GM06990 (cell line): Measurements from ENCODE around the gene FRMD4A.
"Not testable (repeated sequence)": the region's sequence is repeated elsewhere in the genome, so short reads cannot be mapped to it uniquely, and the experiment has no call there.

ENCODE experiments used
- DNase-seq: peaks from one replicate; pipeline ENCODE4 v3.0.0-alpha.2; 2011; ENCODE audit not compliant: insufficient read length; ENCODE audit errors: extremely low read depth
- H3K27me3 ChIP-seq: replicated peaks from 2 replicates; pipeline ENCODE4 v1.6.0; 2011; ENCODE audit warnings: low read length; ENCODE audit not compliant: control insufficient read depth, insufficient read depth
- H3K36me3 ChIP-seq: 2 replicates; pipeline ENCODE4 v1.5.1; 2011; ENCODE audit warnings: low read length; ENCODE audit not compliant: control insufficient read depth, insufficient read depth
- H3K4me3 ChIP-seq: replicated peaks from 2 replicates; pipeline ENCODE4 v1.5.1; 2011; ENCODE audit warnings: low read depth, mild to moderate bottlenecking, control low read depth, low read length
- TF ChIP-seq, protein P1 (sequence below): IDR thresholded peaks from 2 replicates; pipeline ENCODE4 v1.5.1; 2011; ENCODE audit warnings: low read length, control low read depth, mild to moderate bottlenecking, inconsistent platforms; ENCODE audit not compliant: insufficient read depth, poor library complexity, severe bottlenecking

The FRMD4A gene

DNA sequence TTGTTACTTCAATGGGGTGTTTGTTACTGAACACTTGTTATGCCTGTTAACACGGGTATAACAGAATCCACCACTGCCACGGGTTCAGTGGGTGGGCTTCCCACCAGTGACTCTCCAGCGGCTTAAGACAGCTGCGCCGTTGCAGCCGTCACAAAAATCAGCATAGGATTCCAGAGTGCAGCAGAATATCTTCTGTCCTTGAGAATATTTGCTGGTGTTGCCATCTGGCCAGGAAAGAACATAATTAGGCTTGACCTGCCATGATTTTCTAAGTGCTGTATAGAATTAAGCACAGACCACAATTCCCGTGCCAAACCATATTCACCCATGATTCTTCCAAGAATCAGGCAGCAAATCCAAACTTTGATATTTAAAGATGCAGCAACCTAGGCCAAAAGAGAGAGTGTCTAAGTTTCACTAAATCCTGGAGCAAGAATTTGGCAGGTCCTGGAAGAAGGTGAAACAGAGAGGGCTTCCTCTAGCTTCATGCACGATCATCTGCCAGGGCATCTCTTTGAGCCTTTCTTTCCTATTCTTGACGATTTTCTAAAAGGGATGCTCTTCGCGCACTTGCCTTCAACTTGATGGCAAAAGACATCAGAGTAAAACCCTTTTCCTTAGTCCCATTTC lies 95.0 kb downstream of the FRMD4A start:
- DNase-seq: no peak
- H3K4me3 ChIP-seq: no peak overlapping the region
- H3K36me3 ChIP-seq: no peaks in the 10 kb centered on the region
- TF ChIP-seq, protein P1, sequence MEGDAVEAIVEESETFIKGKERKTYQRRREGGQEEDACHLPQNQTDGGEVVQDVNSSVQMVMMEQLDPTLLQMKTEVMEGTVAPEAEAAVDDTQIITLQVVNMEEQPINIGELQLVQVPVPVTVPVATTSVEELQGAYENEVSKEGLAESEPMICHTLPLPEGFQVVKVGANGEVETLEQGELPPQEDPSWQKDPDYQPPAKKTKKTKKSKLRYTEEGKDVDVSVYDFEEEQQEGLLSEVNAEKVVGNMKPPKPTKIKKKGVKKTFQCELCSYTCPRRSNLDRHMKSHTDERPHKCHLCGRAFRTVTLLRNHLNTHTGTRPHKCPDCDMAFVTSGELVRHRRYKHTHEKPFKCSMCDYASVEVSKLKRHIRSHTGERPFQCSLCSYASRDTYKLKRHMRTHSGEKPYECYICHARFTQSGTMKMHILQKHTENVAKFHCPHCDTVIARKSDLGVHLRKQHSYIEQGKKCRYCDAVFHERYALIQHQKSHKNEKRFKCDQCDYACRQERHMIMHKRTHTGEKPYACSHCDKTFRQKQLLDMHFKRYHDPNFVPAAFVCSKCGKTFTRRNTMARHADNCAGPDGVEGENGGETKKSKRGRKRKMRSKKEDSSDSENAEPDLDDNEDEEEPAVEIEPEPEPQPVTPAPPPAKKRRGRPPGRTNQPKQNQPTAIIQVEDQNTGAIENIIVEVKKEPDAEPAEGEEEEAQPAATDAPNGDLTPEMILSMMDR: no peak
- H3K27me3 ChIP-seq: no peaks in the 10 kb centered on the region; the same call in 1 of the 2 replicates

DNA sequence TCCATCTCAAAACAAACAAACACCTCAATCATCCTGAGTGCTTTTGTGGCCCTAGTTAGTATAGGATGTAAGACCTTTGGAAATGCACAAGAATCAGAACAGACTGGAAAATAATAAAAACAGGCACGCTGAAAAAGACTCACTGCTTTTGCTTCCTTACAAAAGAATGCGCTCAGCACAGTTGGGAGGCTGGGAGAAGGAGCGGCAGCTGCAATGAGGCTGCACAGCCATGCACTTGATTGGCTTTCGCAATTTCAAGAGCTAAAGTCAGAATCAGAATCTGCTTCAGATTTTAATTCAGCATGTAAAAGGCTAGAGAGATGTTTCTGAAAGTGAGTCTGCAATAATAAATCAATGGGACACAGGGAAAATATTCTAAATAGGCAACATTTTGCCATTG lies 97.2 kb downstream of the FRMD4A start:
- Histone ChIP-seq H3K27me3 (no peaks in the 10 kb centered on the region; the same call in 1 of the 2 replicates), H3K36me3 (no peaks in the 10 kb centered on the region), H3K4me3 (no peak overlapping the region)
- TF ChIP-seq, protein P1: no peak
- DNase-seq: no peak

DNA sequence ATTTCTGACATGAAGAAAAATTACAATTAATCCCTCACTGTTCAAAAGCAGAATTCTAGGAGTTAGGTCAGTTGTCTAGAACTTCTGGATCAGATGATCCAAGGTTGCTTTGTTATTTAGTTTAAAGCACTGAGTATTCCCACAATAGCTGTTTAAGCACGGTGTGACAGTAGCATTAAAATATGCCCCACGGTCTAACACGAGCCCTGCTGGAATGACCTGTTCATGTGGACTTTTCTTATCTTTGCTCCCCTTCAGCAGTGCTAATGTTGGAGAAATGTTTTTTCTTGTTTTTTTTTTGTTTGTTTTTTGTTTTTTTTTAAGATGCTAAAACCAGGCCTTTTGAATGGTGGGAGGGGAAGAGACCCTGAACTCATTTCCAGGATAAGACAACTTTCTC lies 101.9 kb downstream of the FRMD4A start:
- not testable (repeated sequence) for H3K36me3 ChIP-seq, H3K4me3 ChIP-seq, DNase-seq, H3K27me3 ChIP-seq

DNA sequence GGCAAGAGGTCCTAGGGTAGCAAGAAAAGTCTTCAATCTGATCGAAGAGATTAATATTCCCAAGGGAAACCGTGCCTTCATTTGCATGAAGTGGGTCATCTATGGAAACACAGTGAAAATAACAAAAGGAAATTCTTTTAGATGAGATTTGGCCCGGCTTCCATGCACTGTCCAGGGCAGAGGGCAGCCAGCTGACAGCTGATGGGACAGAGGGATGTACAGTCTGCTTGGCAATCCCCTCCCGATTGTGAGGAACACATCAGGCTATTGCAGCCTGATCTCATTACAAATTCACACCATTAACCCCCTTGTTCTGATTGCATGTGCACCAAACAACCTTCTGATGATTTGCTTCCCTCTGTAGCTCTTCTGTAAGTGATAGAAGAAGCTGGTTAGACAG lies 105.3 kb downstream of the FRMD4A start:
- TF ChIP-seq, protein P1: no peak
- H3K4me3 ChIP-seq: no peak overlapping the region
- no peak for DNase-seq
- no peaks in the 10 kb centered on the region; the same call in 1 of the 2 replicates for H3K27me3 ChIP-seq
- H3K36me3 ChIP-seq: no peaks in the 10 kb centered on the region

DNA sequence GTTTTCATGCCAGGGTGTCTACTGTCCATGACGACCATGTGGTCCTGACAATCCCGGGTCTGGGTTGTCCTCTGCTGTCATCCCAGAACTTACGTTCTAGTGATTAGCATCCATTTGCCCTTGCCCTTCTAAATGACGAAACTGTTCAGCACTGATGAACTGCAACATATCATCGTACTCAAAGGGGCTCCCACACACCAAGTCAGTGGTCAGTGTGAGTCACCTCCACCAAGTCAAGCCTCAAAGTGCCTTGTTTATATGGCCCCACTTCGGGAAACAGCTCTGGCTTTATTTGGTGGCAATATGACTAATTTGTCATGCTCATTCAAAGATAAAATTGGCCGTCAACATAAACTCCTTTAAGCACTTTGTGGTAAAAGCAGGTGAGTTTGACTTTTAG lies 110.7 kb downstream of the FRMD4A start:
- TF ChIP-seq, protein P1: no peak
- H3K27me3 ChIP-seq: peaks cover 1% of the 10 kb centered on the region
- DNase-seq: no peak

DNA sequence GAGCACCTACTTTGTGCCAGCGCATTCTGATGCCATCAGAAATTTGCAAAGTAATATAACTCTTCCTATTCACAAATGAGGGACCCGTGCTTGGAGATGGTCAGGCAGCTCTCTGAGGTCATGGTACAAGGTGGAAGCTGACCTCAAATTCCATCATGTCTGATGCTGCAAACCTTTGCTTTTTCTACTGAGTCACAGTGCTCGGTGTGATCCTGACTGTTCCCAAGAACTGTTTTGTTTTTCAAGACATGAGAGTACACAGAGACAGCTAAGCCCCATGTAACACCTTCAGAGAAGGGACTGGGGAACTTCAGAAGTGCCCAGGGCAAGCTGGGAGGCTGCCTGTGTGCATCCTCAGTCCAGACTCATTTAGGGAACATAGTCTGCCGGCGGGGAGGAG lies 111.3 kb downstream of the FRMD4A start:
- TF ChIP-seq, protein P1: no peak
- H3K4me3 ChIP-seq: no peak overlapping the region
- peaks cover 1% of the 10 kb centered on the region for H3K27me3 ChIP-seq
- no peaks in the 10 kb centered on the region for H3K36me3 ChIP-seq
- DNase-seq: no peak

More for the DNA sequence above, 110.7 kb downstream of the FRMD4A start:
- Histone ChIP-seq H3K36me3 (no peaks in the 10 kb centered on the region), H3K4me3 (no peak overlapping the region)
